Chondrocyte (in vitro differentiated cells): ENCODE measurements around the gene PUS1. TPM values are rescaled to one million over a fixed set of nuclear protein-coding genes. Genes with fewer than 3 reads are reported as not detected.

Experiments
- DNase-seq: peaks from one replicate; pipeline ENCODE4 v3.0.0; 2021; ENCODE audit warnings: mixed read lengths, low spot score
- H3K27ac Mint-ChIP-seq: one replicate; pipeline ENCODE4 v1.8.0; 2021; ENCODE audit warnings: mild to moderate bottlenecking, moderate library complexity, mixed read lengths; ENCODE audit not compliant: unreplicated experiment
- H3K27me3 Mint-ChIP-seq: 2 replicates; pipeline ENCODE4 v1.8.0; 2021; ENCODE audit warnings: low read depth, mixed read lengths
- H3K36me3 Mint-ChIP-seq: 2 replicates; pipeline ENCODE4 v1.8.0; 2021; ENCODE audit warnings: low read depth, mixed read lengths
- H3K4me1 Mint-ChIP-seq: 2 replicates; pipeline ENCODE4 v1.8.0; 2021; ENCODE audit warnings: low read depth, mild to moderate bottlenecking, mixed read lengths
- H3K4me3 Mint-ChIP-seq: one replicate; pipeline ENCODE4 v1.8.0; 2021; ENCODE audit warnings: mild to moderate bottlenecking, moderate library complexity, mixed read lengths; ENCODE audit not compliant: unreplicated experiment
- H3K9me3 Mint-ChIP-seq: 2 replicates; pipeline ENCODE4 v1.8.0; 2021; ENCODE audit warnings: low read depth, mixed read lengths
- total RNA-seq: library from RNA; stranded (reverse); gene quantifications from 3 replicates; pipeline ENCODE4 v1.2.1, GENCODE V29; 2021
- TF ChIP-seq, protein P1 (sequence below): fragments of 200-600 bp; sonication (generic); IDR thresholded peaks from 2 replicates; pipeline ENCODE4 v1.5.0; 2021; ENCODE audit warnings: antibody characterized with exemption, mild to moderate bottlenecking, moderate library complexity

Gene PUS1
- total RNA-seq, 1 donor from 2014 or later, result 19.8 TPM

- peaks cover 23% of the 10 kb centered on the region for H3K36me3 Mint-ChIP-seq
- TF ChIP-seq, protein P1, sequence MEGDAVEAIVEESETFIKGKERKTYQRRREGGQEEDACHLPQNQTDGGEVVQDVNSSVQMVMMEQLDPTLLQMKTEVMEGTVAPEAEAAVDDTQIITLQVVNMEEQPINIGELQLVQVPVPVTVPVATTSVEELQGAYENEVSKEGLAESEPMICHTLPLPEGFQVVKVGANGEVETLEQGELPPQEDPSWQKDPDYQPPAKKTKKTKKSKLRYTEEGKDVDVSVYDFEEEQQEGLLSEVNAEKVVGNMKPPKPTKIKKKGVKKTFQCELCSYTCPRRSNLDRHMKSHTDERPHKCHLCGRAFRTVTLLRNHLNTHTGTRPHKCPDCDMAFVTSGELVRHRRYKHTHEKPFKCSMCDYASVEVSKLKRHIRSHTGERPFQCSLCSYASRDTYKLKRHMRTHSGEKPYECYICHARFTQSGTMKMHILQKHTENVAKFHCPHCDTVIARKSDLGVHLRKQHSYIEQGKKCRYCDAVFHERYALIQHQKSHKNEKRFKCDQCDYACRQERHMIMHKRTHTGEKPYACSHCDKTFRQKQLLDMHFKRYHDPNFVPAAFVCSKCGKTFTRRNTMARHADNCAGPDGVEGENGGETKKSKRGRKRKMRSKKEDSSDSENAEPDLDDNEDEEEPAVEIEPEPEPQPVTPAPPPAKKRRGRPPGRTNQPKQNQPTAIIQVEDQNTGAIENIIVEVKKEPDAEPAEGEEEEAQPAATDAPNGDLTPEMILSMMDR, result no peak
Observed at GRCh38 chr12:131986910-131987309, 57.8 kb downstream of the PUS1 start.

GRCh38 chr12:131987552-131987951, 58.5 kb downstream of the PUS1 start:
- H3K4me3 Mint-ChIP-seq, result no peak overlapping the region
- H3K9me3 Mint-ChIP-seq, result no peaks in the 10 kb centered on the region
- peaks cover 41% of the 10 kb centered on the region for H3K4me1 Mint-ChIP-seq
- no peaks in the 10 kb centered on the region for H3K27me3 Mint-ChIP-seq
- peaks cover 25% of the 10 kb centered on the region for H3K36me3 Mint-ChIP-seq
- TF ChIP-seq, protein P1, result no peak
- no peak for DNase-seq
- H3K27ac Mint-ChIP-seq, result no peak overlapping the region

More at GRCh38 chr12:131986910-131987309, 57.8 kb downstream of the PUS1 start:
- Mint-ChIP-seq H3K4me3 (no peak overlapping the region), H3K9me3 (no peaks in the 10 kb centered on the region), H3K27ac (no peak overlapping the region), H3K4me1 (peaks cover 35% of the 10 kb centered on the region), H3K27me3 (no peaks in the 10 kb centered on the region)
- DNase-seq, result no peak

DNA sequence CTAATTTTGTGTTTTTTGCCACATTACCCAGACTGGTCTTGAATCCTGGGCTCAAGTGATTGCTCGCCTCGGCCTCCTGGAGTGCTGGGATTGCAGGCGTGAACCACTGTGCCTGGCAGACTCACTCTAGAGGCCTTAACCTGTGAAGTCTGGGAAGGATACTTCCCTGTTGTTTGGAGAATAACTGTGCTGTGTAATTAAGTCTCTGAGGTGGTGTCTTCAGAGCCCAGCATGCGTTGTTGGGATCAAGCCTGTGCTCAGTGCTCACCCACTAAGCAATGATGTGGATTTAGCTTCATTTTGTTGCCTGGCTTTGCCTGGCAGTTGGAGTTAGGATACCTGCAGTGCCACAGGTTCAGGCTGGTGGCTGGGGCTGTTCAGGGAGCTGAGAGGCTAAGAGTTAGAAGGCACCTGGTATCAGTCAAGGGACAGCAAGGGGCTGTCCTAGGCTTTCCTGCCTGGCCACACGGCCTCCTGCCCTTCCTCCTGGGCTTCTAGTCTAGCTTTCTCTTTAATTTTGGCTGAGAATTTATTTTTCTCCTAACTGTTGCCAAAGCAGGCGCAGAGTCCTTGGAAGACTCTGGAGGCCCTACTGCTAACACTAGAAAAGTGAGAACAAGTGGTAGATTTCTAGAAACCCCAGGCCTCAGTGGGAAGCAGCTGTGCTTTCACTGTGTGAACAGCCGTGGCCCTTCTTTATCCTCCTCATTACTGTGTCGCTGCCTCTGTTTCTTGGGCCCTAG, 59.1 kb downstream of the PUS1 start:
- Mint-ChIP-seq H3K4me3 (no peak overlapping the region), H3K4me1 (peaks cover 41% of the 10 kb centered on the region), H3K27ac (no peak overlapping the region), H3K36me3 (peaks cover 29% of the 10 kb centered on the region), H3K27me3 (no peaks in the 10 kb centered on the region), H3K9me3 (no peaks in the 10 kb centered on the region)
- DNase-seq, result no peak
- TF ChIP-seq, protein P1, result no peak

DNA sequence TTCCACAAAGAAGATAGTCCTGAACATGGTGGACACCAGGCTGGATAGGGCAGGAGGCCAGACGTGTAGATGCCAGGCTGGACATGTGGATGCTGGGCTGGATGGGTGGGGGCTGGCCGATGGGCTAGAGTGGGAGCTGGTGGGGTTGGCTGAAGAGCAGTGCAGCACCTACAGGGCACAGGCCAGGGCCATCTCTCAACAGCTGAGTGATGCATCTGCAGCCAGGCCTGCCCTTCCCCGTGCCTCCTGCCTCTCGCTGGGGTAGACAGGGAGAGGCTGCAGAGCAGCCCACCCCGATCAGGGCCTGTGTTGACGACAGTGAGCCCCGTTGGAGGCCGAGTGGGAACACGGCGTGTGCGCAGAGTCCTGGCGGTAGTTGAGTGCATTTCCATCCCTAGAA, 59.9 kb downstream of the PUS1 start:
- DNase-seq, result no peak
- Mint-ChIP-seq H3K36me3 (peaks cover 36% of the 10 kb centered on the region), H3K4me1 (peaks cover 41% of the 10 kb centered on the region), H3K9me3 (no peaks in the 10 kb centered on the region), H3K27me3 (no peaks in the 10 kb centered on the region), H3K27ac (no peak overlapping the region), H3K4me3 (no peak overlapping the region)
- TF ChIP-seq, protein P1, result no peak

- Mint-ChIP-seq H3K4me1 (peaks cover 41% of the 10 kb centered on the region), H3K36me3 (peaks cover 44% of the 10 kb centered on the region), H3K9me3 (no peaks in the 10 kb centered on the region), H3K4me3 (no peak overlapping the region), H3K27ac (peak overlapping the region; percentile 69), H3K27me3 (no peaks in the 10 kb centered on the region)
- TF ChIP-seq, protein P1, result no peak
- DNase-seq, result no peak
Observed at GRCh38 chr12:131990066-131990979, 61.2 kb downstream of the PUS1 start.
